Measurements from ENCODE around the gene ARID4B.

GRCh38 chr1:235368428-235368827 lies 40.4 kb upstream of the ARID4B start:
- TF ChIP-seq CTCF (IDR thresholded peaks at IDR 0.05; ENCODE audit: low read depth, low read length) (no peak), MYC (IDR thresholded peaks at IDR 0.05; ENCODE audit: low read depth, low read length) (no peak), POLR2A (IDR thresholded peaks at IDR 0.05; ENCODE audit: extremely low read depth, insufficient read length) (no peak), MAX (IDR thresholded peaks at IDR 0.05; ENCODE audit: low read depth, low read length) (no peak)
